Daoy (cell line): ENCODE results near the gene SLCO3A1. TPM values are rescaled to one million over a fixed set of nuclear protein-coding genes. Genes with fewer than 3 reads are reported as not detected.

Source experiments
- DNase-seq: peaks from one replicate; pipeline ENCODE4 v3.0.0-alpha.2; 2015; ENCODE audit warnings: low read depth
- total RNA-seq: library from RNA; depleted of rRNA; stranded (reverse); fragments of >200 nt; shearing (Covaris generic); gene quantifications from 2 replicates; pipeline ENCODE4 v1.2.3, GENCODE V29; 2014

The SLCO3A1 gene
- total RNA-seq, 1 experiment from 2014 or later, result 2.3 TPM

DNA sequence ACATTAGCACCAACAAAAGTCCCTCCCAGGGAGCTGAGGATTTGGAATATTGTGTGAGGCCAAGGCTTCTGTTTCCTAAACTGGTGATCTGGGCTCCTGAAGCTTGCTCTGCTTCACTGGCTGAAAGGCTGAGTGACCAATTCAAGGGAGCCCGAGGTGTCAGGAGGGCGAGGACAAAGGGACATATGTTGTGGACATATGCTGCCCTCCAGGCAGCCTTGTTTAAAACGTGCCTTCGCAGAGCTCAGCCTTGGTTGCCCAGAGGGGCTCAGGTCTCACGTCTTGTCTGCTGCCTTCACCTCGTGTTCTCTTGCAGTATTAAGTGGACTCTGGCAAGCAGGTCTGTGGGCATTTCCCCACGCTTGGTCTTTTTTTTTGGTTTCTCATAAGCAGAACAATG lies 7.0 kb downstream of the SLCO3A1 start:
- no peak for DNase-seq

DNA sequence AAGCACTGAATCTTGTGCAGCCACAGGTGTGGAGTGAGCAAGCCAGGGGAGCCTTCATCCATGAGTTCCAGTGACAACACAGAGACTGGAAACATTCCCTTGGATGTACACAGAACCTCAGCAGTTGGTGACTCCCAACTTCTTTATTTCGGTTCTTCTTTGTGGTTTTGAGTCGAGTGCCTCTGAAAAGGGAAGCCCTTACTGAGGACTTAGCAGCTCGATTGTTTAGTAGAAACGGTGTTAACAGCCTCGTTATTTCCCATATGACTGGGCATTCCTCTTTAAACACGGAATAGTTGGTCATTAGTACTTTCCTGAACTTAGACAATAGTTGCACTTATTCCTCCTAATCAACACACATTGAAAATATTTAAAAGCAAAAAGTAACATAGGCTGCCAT lies 7.7 kb downstream of the SLCO3A1 start:
- DNase-seq, result no peak

DNA sequence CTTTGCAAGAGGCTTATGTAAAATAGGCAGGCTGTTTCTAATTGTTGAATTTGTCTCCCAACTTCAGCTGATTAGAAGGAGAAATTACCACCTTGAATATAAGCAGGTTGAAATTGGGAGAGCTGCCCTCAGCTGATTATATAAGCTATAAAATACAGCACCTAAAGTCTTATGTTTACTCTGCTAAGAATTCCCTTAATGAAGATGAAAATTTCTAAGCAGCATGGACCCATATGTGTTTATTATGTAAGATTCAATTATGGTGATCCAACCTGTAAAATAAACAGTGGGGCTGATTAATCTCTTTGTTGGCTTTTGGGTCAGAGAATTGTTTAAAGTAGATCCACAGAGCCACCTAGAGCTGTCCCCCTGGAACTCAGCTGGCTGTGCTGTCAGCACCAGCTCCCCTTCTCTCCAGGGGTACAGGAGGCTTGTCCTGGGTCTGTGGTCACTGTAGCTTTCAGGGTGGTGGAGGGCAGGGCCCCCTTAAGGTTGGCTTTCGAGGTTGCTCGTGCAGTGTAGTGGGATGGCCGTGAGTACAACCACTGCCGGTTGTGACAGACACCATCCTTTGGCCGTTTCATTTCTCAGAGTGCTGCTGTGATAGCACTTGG lies 9.5 kb downstream of the SLCO3A1 start:
- no peak for DNase-seq

- DNase-seq, result no peak
These were observed 10.2 kb downstream of the SLCO3A1 start for GRCh38 chr15:91863621-91864255.

- no peak for DNase-seq
These were observed 11.2 kb downstream of the SLCO3A1 start for GRCh38 chr15:91864664-91865063.

DNA sequence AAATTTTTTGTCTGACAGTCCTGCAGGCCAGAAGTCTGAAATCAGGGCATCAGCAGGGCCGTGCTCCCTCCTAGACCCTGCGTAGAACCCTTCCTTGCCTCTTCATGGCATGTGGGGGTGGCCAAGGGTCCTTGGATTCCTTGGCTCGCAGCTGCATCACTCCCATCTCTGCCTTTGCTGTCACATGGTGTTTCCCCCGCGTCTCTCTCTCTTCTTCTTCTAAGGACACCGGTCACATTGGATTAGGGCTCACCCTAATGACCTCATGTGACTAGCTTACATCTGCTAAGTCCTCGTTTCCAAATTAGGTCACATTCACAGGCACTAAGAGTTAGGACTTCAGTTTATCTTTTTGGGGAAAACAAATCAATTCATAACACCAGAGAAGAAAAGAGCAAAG lies 12.0 kb downstream of the SLCO3A1 start:
- no peak for DNase-seq

- DNase-seq, result peak; percentile 32
These were observed 12.4 kb downstream of the SLCO3A1 start for GRCh38 chr15:91865950-91866349.

GRCh38 chr15:91866371-91866905 lies 12.9 kb downstream of the SLCO3A1 start:
- DNase-seq, result peak; percentile 33

DNA sequence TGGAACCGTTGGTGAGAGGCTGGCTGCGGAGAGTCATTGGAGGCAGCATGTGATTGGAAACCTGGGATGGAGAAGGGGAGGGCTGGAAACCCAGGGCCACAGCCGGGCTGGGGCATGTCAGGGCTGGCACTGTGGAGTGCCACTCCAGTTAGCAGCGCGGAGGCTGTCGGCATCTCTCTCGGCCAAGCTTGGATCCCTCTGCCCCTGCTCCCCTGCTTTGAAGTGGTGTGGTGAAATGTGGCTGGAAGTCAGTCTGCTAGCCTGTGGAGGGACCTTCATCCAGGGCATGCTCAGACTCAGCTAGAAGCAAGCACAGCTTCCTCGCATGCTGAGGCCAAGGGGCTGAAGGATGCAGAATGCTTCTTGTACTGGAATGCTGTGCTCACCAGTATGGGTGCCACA lies 13.5 kb downstream of the SLCO3A1 start:
- DNase-seq, result peak; percentile 60

DNA sequence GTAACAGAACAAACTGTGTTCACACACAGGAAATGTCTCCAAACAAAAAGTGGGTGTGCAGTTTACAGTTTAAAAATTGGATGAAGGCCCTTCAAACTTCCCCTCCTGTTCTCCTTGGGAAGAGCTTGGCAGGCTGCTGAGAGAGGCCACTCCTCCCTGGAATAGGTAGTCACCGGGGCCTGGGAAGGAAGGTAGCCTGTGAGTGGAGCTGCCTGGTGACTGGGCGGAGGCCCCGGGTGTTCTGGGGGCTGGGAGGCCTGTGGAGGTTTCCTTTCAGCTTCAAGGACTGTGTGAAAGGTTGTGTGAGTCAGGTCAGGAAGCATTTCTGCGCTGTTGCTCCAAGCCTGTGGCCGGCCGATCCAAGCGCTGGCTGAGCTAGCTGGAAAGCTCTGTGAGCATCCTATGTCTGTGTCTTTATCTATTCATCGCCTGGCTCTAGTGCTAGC lies 14.1 kb downstream of the SLCO3A1 start:
- peak; percentile 97 for DNase-seq

DNA sequence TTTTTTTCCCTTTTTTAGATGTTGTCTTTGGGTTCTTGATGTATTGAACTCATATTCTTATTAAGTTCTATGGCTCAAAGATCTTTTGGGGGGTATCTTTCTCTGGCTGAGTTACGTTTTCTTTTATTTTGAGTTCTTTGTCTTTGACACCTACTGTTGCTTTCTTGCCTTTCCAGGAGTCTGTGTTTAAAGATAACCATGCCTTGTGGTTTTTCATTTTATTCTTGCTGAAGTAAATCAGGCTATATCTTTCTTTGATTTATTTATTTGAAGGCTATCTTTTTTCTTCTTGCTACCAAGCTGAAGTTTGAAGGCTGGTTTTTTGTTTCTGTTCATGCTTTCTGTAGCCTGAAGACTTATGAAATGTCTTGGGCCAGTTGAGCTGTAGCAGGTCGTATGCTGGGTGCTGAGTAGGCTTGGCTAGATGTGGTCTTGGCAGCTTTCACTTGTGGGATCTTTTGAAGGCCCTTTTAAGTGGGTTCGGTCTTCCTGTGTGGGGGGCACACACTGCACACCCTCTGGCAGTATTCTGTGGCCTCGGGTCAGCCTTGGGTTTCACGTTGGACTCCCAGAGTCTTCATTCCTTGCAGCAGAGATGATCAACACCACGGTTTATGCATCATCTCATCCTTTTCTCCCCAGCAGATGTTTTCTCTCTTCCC lies 17.5 kb downstream of the SLCO3A1 start:
- DNase-seq, result no peak

DNA sequence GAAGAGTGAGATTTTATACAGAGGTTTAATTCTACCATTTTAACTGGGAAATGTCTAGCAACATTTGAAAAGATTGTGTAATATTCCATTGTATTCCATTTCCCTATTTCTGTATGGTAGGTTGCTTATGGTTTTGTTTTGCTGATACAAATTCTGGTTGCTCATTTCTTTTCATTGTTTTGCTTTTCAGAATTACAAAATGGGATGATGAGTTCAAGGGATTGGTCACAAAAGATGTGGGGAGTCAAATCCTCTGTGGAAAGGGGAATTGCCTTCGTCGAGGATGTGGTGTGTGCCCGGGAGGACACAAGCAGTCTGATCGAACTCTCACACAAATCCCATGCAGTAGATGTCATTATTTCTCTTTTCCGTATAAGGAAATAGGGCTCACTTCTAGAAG lies 18.3 kb downstream of the SLCO3A1 start:
- no peak for DNase-seq

DNA sequence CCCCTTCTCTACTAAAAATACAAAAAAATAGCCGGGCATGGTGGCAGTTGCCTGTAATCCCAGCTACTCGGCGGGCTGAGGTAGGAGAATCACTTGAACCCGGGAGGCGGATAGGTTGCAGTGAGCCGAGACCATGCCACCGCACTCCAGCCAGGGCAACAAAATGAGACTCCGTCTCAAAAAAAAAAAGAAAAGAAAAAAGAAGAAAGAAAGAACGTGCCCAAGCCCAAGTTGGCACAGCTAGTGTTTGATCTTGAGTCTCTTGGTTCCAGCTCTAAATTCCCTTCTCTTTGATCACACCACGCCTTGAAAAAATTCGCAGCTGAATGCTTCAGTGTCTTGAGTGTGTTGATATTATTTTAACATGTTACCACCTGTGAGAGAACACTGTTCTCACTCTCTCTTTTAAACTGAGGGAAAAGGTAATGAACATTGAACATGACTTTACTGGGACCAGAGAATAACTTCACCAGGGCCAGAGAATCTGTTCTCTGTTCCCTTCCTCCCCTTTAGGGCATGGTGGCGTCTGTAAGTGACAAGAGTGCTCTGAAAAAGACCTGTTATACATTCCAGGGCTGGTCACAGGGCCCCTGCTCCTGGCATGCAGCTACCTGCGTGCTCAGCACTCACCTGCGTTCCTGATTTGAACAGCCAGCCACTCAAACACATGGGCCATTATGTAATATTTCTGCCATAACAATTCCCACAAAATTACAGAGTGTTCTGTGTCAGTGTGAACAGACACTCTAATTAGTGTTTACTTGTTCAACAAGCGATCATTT lies 19.0 kb downstream of the SLCO3A1 start:
- no peak for DNase-seq

- DNase-seq, result no peak
These were observed 19.6 kb downstream of the SLCO3A1 start for GRCh38 chr15:91873138-91873536.

- DNase-seq, result no peak
These were observed 20.7 kb downstream of the SLCO3A1 start for GRCh38 chr15:91874171-91874570.

- no peak for DNase-seq
These were observed 21.6 kb downstream of the SLCO3A1 start for GRCh38 chr15:91874992-91875660.

DNA sequence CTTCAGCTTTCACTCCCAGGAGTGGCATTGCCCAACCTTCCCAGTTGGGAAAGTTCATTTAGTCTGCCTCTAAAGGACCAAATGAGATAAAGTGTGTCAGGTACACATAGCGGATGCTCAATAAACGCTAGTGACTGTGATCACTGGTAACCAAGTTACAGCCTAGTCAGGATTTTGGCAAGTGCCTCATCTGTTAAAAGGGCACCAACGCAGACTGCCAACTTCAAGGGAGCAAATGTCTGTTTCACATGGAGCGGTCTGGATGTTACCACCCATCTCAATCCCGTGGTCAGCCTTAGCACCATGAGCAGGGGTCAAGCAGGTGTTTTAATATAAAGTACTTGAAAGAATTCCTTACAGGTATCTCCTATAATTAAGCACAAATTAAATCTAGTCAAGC lies 22.7 kb downstream of the SLCO3A1 start:
- DNase-seq, result no peak

DNA sequence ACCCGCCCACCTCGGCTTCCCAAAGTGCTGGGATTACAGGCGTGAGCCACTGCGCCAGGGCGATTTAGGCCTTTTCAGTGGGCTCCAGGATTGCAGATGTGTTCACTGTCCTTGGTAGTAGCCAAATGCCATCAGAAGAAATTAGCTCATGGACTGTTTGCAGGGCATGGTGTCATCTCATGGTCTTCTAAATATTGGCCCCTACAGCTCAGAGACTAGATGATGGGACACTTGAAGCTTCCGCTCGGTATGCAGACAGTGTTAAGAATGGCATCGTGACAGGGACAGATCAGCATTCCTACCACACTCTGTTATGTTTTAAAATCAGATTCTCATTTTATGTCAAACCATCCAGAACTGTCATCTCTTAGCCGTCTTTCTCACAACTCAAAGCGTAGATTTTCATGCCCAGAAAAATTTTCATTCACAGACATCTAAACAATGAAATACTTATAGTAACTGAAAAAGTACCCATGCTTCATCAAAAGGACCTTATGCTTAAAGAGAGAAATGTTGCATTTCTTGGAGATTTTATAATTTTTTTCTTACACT lies 24.9 kb downstream of the SLCO3A1 start:
- DNase-seq, result no peak

- DNase-seq, result no peak
These were observed 25.6 kb downstream of the SLCO3A1 start for GRCh38 chr15:91879158-91879557.

GRCh38 chr15:91880373-91880772 lies 26.9 kb downstream of the SLCO3A1 start:
- no peak for DNase-seq

DNA sequence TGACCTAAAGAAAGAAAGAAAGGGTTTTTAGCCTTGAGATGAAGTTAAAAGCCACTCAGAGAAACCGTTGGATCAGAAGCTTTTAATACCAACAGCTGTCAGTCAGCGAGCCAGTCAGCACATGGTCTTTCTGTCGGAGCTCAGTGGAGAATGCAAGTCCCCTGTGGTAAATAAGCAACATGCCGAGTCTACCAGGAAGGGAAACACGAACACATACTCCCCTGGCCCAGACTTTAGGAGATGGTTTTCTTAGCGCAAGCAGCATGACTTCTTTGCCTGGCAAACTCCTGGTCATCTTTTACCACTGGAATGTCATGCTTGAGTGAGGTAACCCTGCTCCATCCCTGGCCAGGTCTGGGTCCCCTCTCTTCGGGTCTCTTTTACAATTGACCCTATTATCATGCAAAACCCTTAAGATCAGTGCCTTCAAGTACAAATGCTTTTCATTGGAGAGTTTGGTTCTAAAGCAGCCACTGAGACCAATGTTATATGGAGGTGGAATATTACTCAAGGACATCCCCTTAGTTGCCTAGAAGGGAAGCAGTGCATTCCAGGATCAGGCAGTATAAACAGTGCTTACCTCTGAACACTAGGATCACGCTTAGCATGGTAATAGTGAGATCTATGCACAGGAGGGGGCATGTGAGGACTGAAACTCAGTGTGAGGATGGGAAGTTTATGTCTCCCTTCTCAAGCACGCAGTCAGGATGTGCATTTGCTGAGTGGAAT lies 28.2 kb downstream of the SLCO3A1 start:
- no peak for DNase-seq
